ENCODE results near the gene CHRM1.
"Not testable (repeated sequence)": the region's sequence is repeated elsewhere in the genome, so short reads cannot be mapped to it uniquely, and the experiment has no call there.

CHRM1 gene

DNA sequence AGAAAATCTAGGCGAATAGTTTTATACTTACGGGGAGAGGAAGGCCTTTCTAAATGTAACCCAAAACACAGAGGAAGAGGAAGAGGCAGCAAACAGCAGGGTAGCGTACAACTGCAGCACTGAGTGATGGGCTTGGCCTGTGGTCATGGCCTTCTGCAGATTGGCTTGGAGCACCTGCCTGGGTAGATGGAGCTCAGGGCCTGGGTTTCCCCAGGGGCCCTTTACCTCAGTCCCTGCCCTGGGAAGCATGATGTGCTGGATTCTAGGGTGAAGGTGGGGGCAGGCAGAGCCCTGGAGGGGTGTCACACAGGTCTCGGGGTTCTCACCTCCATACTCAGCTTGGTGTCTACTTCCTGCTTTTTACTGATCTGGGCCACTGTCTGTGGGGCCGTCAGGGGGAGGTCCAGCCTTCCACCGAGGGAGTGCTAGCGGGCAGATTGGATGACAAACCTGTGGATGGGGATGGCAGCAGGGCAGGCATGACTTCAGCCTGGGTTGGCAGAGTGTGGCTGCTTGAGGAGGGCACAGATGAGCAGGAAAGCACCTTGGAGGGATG is 27.7 kb upstream of the CHRM1 start:
- Histone ChIP-seq H3K4me3 (ENCODE audit: low read depth, low read length) (no peak overlapping the region), H3K27ac (ENCODE audit: extremely low read depth, low read depth, low read length) (no peak overlapping the region), H3K36me3 (ENCODE audit: control insufficient read depth in 2 of 2, insufficient read depth in 1 of 2, low read length in 2 of 2) (no peaks in the 10 kb centered on the region), H3K4me1 (ENCODE audit: control insufficient read depth, insufficient read depth, low read length) (no peaks in the 10 kb centered on the region), H3K9me3 (ENCODE audit: control insufficient read depth, insufficient read depth, low read depth, low read length) (no peaks in the 10 kb centered on the region)
- TF ChIP-seq ZNF837 (tag by site-specific recombination; IDR thresholded peaks at IDR 0.05): no peak
- POLR2A ChIA-PET: interaction anchor here (0.6 kb wide), 1 partner anchor 9 kb away, joined by 3 read pairs; no protein-coding TSS in a partner anchor
- CTCF ChIA-PET: interaction anchor here (0.9 kb wide), 1 partner anchor 26 kb away, joined by 3 read pairs; no protein-coding TSS in a partner anchor

- not testable (repeated sequence) for H3K4me1 ChIP-seq (ENCODE audit: control insufficient read depth, insufficient read depth, low read length); H3K36me3 ChIP-seq (ENCODE audit: control insufficient read depth in 2 of 2, insufficient read depth in 1 of 2, low read length in 2 of 2); H3K4me3 ChIP-seq (ENCODE audit: low read depth, low read length); H3K27ac ChIP-seq (ENCODE audit: extremely low read depth, low read depth, low read length); H3K9me3 ChIP-seq (ENCODE audit: control insufficient read depth, insufficient read depth, low read depth, low read length)
- ChIA-PET POLR2A (interaction anchor here (0.6 kb wide), 1 partner anchor 13 kb away, joined by 3 read pairs; no protein-coding TSS in a partner anchor), CTCF (interaction anchor here (2.3 kb wide), 1 partner anchor 40 kb away, joined by 9 read pairs; no protein-coding TSS in a partner anchor)
- TF ChIP-seq SETDB1 (IDR thresholded peaks at IDR 0.05; ENCODE audit: insufficient read length, low read length): peak; percentile 18
Measured at GRCh38 chr11:62945538-62945937, 24.4 kb upstream of the CHRM1 start.

DNA sequence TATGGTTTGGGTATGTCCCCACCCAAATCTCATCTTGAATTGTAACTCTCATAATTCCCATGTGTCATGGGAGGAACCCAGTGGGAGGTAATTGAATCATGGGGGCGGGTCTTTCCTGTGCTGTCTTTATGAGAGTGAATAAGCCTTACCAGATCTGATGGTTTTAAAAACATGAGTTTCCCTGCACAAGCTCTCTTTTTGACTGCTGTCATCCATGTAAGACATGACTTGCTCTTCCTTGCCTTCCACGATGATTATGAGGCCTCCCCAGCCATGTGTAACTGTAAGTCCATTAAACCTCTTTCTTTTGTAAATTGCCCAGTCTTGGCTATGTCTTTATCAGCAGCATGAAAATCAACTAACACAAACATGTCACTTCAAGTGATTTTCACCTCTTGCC is 16.4 kb upstream of the CHRM1 start:
- peak; percentile 81 for TF ChIP-seq SETDB1 (IDR thresholded peaks at IDR 0.05; ENCODE audit: insufficient read length, low read length)
- peak; percentile 16; the same call in 1 of the 2 replicates for TF ChIP-seq EGR2 (tag by site-specific recombination; IDR thresholded peaks at IDR 0.05; ENCODE audit: low read depth)
- CTCF ChIA-PET: interaction anchor here (0.8 kb wide), 1 partner anchor 16 kb away, joined by 3 read pairs; the partner anchor contains the start of gene CHRM1
- H3K4me1 ChIP-seq (ENCODE audit: control insufficient read depth, insufficient read depth, low read length); H3K4me3 ChIP-seq (ENCODE audit: low read depth, low read length); H3K9me3 ChIP-seq (ENCODE audit: control insufficient read depth, insufficient read depth, low read depth, low read length); H3K27ac ChIP-seq (ENCODE audit: extremely low read depth, low read depth, low read length); POLR2A ChIA-PET; H3K36me3 ChIP-seq (ENCODE audit: control insufficient read depth in 2 of 2, insufficient read depth in 1 of 2, low read length in 2 of 2): not testable (repeated sequence)

GRCh38 chr11:62934496-62934785 is 13.3 kb upstream of the CHRM1 start:
- H3K9me3 ChIP-seq (ENCODE audit: control insufficient read depth, insufficient read depth, low read depth, low read length): no peaks in the 10 kb centered on the region
- H3K4me3 ChIP-seq (ENCODE audit: low read depth, low read length): no peak overlapping the region
- H3K27ac ChIP-seq (ENCODE audit: extremely low read depth, low read depth, low read length): no peak overlapping the region
- no peaks in the 10 kb centered on the region for H3K36me3 ChIP-seq (ENCODE audit: control insufficient read depth in 2 of 2, insufficient read depth in 1 of 2, low read length in 2 of 2)
- no peaks in the 10 kb centered on the region for H3K4me1 ChIP-seq (ENCODE audit: control insufficient read depth, insufficient read depth, low read length)
- ChIA-PET CTCF (interaction anchor here (1.2 kb wide), 1 partner anchor 86 kb away, joined by 3 read pairs; no protein-coding TSS in a partner anchor), POLR2A (no interaction called here)
- TF ChIP-seq ZNF654 (tag by site-specific recombination; IDR thresholded peaks at IDR 0.05; ENCODE audit: low read depth): no peak
- TF ChIP-seq HOXD13 (CRISPR knock-in tag; IDR thresholded peaks at IDR 0.05; ENCODE audit: borderline replicate concordance): no peak
- TF ChIP-seq, protein P1, sequence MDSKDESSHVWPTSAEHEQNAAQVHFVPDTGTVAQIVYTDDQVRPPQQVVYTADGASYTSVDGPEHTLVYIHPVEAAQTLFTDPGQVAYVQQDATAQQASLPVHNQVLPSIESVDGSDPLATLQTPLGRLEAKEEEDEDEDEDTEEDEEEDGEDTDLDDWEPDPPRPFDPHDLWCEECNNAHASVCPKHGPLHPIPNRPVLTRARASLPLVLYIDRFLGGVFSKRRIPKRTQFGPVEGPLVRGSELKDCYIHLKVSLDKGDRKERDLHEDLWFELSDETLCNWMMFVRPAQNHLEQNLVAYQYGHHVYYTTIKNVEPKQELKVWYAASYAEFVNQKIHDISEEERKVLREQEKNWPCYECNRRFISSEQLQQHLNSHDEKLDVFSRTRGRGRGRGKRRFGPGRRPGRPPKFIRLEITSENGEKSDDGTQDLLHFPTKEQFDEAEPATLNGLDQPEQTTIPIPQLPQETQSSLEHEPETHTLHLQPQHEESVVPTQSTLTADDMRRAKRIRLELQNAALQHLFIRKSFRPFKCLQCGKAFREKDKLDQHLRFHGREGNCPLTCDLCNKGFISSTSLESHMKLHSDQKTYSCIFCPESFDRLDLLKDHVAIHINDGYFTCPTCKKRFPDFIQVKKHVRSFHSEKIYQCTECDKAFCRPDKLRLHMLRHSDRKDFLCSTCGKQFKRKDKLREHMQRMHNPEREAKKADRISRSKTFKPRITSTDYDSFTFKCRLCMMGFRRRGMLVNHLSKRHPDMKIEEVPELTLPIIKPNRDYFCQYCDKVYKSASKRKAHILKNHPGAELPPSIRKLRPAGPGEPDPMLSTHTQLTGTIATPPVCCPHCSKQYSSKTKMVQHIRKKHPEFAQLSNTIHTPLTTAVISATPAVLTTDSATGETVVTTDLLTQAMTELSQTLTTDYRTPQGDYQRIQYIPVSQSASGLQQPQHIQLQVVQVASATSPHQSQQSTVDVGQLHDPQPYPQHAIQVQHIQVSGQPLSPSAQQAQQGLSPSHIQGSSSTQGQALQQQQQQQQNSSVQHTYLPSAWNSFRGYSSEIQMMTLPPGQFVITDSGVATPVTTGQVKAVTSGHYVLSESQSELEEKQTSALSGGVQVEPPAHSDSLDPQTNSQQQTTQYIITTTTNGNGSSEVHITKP (tag by site-specific recombination; IDR thresholded peaks at IDR 0.05): no peak
- TF ChIP-seq ZFHX2 (tag by site-specific recombination; conservative IDR thresholded peaks at IDR 0.05): no peak
- TF ChIP-seq ZNF404 (tag by site-specific recombination; IDR thresholded peaks at IDR 0.05): no peak
- no peak for TF ChIP-seq GLI2 (tag by site-specific recombination; IDR thresholded peaks at IDR 0.05; ENCODE audit: borderline replicate concordance, low read depth)
- TF ChIP-seq PRDM6 (tag by site-specific recombination; IDR thresholded peaks at IDR 0.05): no peak
- TF ChIP-seq ZNF639 (tag by site-specific recombination; IDR thresholded peaks at IDR 0.05): no peak
- TF ChIP-seq ZXDB (tag by site-specific recombination; IDR thresholded peaks at IDR 0.05): no peak
- TF ChIP-seq ZNF645 (tag by site-specific recombination; IDR thresholded peaks at IDR 0.05): no peak
- TF ChIP-seq ZNF223 (tag by site-specific recombination; IDR thresholded peaks at IDR 0.05): no peak
- no peak for TF ChIP-seq ZNF677 (tag by site-specific recombination; IDR thresholded peaks at IDR 0.05)
- TF ChIP-seq ZNF133 (tag by site-specific recombination; IDR thresholded peaks at IDR 0.05): no peak
- TF ChIP-seq ZNF473 (tag by site-specific recombination; IDR thresholded peaks at IDR 0.05): no peak
- TF ChIP-seq ZNF837 (tag by site-specific recombination; IDR thresholded peaks at IDR 0.05): no peak
- TF ChIP-seq ZNF266 (tag by site-specific recombination; IDR thresholded peaks at IDR 0.05; ENCODE audit: low read depth): no peak
- TF ChIP-seq ZNF558 (tag by site-specific recombination; IDR thresholded peaks at IDR 0.05): no peak
- no peak for TF ChIP-seq ZSCAN23 (tag by site-specific recombination; IDR thresholded peaks at IDR 0.05)
- TF ChIP-seq ZNF335 (tag by site-specific recombination; conservative IDR thresholded peaks at IDR 0.05): no peak
